ENCODE measurements around the gene FLVCR2.
A peak's percentile ranks its signal among the peaks of the same experiment; 100 is the strongest.

Gene FLVCR2

GRCh38 chr14:75572104-75572503 is 6.3 kb upstream of the FLVCR2 start:
- Histone ChIP-seq H3K27ac (replicated peaks) (no peak overlapping the region), H3K4me3 (replicated peaks; ENCODE audit: insufficient read depth, low read length) (no peak overlapping the region), H3K27me3 (ENCODE audit: insufficient read depth, poor library complexity, severe bottlenecking) (no peaks in the 10 kb centered on the region)
- no peak for TF ChIP-seq REST (IDR thresholded peaks at IDR 0.05; ENCODE audit: insufficient replicate concordance, low read depth)
- TF ChIP-seq POLR2AphosphoS5 (IDR thresholded peaks at IDR 0.05; ENCODE audit: low read depth): no peak
- DNase-seq (ENCODE audit: low read depth in 1 of 2, low spot score in 1 of 2): no peak

- H3K27ac ChIP-seq (replicated peaks): no peak overlapping the region
- no peak overlapping the region for H3K4me3 ChIP-seq (replicated peaks; ENCODE audit: insufficient read depth, low read length)
- no peaks in the 10 kb centered on the region for H3K27me3 ChIP-seq (ENCODE audit: insufficient read depth, poor library complexity, severe bottlenecking)
- no peak for DNase-seq (ENCODE audit: low read depth in 1 of 2, low spot score in 1 of 2)
- TF ChIP-seq SPI1 (IDR thresholded peaks at IDR 0.05; ENCODE audit: borderline replicate concordance, low read depth) (no peak), GABPA (IDR thresholded peaks at IDR 0.05; ENCODE audit: low read depth) (no peak), CTCF (IDR thresholded peaks at IDR 0.05; ENCODE audit: insufficient read depth, low read length) (no peak), REST (IDR thresholded peaks at IDR 0.05; ENCODE audit: insufficient replicate concordance, low read depth) (no peak), POLR2AphosphoS5 (IDR thresholded peaks at IDR 0.05; ENCODE audit: low read depth) (no peak)
Observed at GRCh38 chr14:75577090-75577489, 1.3 kb upstream of the FLVCR2 start.

GRCh38 chr14:75577729-75578101 is 705 bp upstream of the FLVCR2 start:
- Histone ChIP-seq H3K4me3 (replicated peaks; ENCODE audit: insufficient read depth, low read length) (peak overlapping the region; percentile 55), H3K27me3 (ENCODE audit: insufficient read depth, poor library complexity, severe bottlenecking) (no peaks in the 10 kb centered on the region), H3K27ac (replicated peaks) (no peak overlapping the region)
- no peak for TF ChIP-seq SPI1 (IDR thresholded peaks at IDR 0.05; ENCODE audit: borderline replicate concordance, low read depth)
- TF ChIP-seq CTCF (IDR thresholded peaks at IDR 0.05; ENCODE audit: insufficient read depth, low read length): peak; percentile 41
- TF ChIP-seq GABPA (IDR thresholded peaks at IDR 0.05; ENCODE audit: low read depth): no peak
- TF ChIP-seq POLR2AphosphoS5 (IDR thresholded peaks at IDR 0.05; ENCODE audit: low read depth): no peak
- no peak for TF ChIP-seq REST (IDR thresholded peaks at IDR 0.05; ENCODE audit: insufficient replicate concordance, low read depth)
- peak; percentile 52 to 76 for DNase-seq (ENCODE audit: low read depth in 1 of 2, low spot score in 1 of 2)

Measured in HL-60 (cell line).